ENCODE measurements around the gene NOS1. TPM values are rescaled to one million over a fixed set of nuclear protein-coding genes. Genes with fewer than 3 reads are reported as not detected.

NOS1 gene
- total and polyA plus RNA-seq, 2 of the 8 experiments (the other 6 are each of a cell fraction or from before 2014, with no cell fraction given), result 1.5 to 2.0 TPM

- FAIRE-seq (no peak), DNase-seq (ENCODE audit: low read depth in 1 of 2, low spot score in 2 of 2) (no peak)
- Histone ChIP-seq H4K5ac (ENCODE audit: insufficient read length, low read depth, low read length) (no peak overlapping the region), H2BK120ac (replicated peaks; ENCODE audit: low read depth, low read length) (no peak overlapping the region), H2BK12ac (ENCODE audit: low read depth, low read length) (no peak overlapping the region), H3K36me3 (ENCODE audit: control insufficient read depth in 2 of 4, insufficient read depth in 4 of 4, low read length in 3 of 4) (no peaks in the 10 kb centered on the region), H3K4me1 (replicated peaks in 1 of 4; ENCODE audit: control insufficient read depth in 3 of 4, insufficient read depth in 4 of 4, low read length in 3 of 4) (peaks cover 0 to 2% (median under 1%) of the 10 kb centered on the region in 4 experiments; a peak in 1 of 7 replicates), H2AK5ac (ENCODE audit: low read depth, low read length) (0 out of 2 replicates have a peak overlapping the region, but pooled peaks have one; percentile 48), H2BK15ac (ENCODE audit: low read length) (no peak overlapping the region), H3K4me2 (ENCODE audit: insufficient read depth in 1 of 2, low read depth in 2 of 2, low read length in 2 of 2) (no peak overlapping the region), H3K79me2 (ENCODE audit: control insufficient read depth in 1 of 2, insufficient read depth in 2 of 2, low read length in 2 of 2) (no peaks in the 10 kb centered on the region), H3K56ac (replicated peaks; ENCODE audit: insufficient read length, low read depth, low read length) (no peak overlapping the region), H3K14ac (ENCODE audit: insufficient read length) (no peak overlapping the region), H3K9ac (replicated peaks in 1 of 4; ENCODE audit: extremely low read depth in 1 of 4, low read depth in 3 of 4, low read length in 3 of 4) (no peak overlapping the region), H2BK5ac (ENCODE audit: low read depth, low read length) (no peak overlapping the region), H2AFZ (ENCODE audit: low read length) (no peak overlapping the region), H2BK20ac (ENCODE audit: low read length) (no peak overlapping the region), H3K23me2 (ENCODE audit: low read depth, low read length) (no peaks in the 10 kb centered on the region), H4K91ac (replicated peaks; ENCODE audit: insufficient read length, low read length) (no peak overlapping the region), H3K79me1 (ENCODE audit: low read depth, low read length) (no peaks in the 10 kb centered on the region), H3K18ac (ENCODE audit: extremely low read depth, low read length) (no peak overlapping the region), H4K20me1 (replicated peaks in 1 of 2; ENCODE audit: control insufficient read depth in 1 of 2, insufficient read depth in 2 of 2, low read length in 2 of 2) (no peaks in the 10 kb centered on the region), H3K23ac (ENCODE audit: insufficient read length) (no peak overlapping the region), H3K27me3 (replicated peaks in 1 of 4; ENCODE audit: control insufficient read depth in 3 of 4, extremely low read depth in 1 of 4, insufficient read depth in 3 of 4, low read length in 3 of 4) (no peaks in the 10 kb centered on the region; a peak in 1 of 7 replicates), H3K4me3 (ENCODE audit: extremely low read depth in 1 of 4, insufficient read depth in 2 of 4, low read depth in 3 of 4, low read length in 4 of 4) (no peak overlapping the region), H3K4ac (replicated peaks; ENCODE audit: insufficient read length, low read depth, low read length) (no peak overlapping the region), H4K8ac (ENCODE audit: extremely low read depth, insufficient read depth, low read length) (no peak overlapping the region), H3K27ac (ENCODE audit: low read depth, low read length) (no peak overlapping the region), H3K9me3 (ENCODE audit: insufficient read depth in 2 of 2, low read depth in 1 of 2, low read length in 1 of 2) (no peaks in the 10 kb centered on the region)
- WGBS, 2 experiments (ENCODE audit: extremely low coverage in 1 of 2, insufficient coverage in 1 of 2, insufficient read length in 1 of 2, insufficient replicate concordance in 2 of 2, low coverage in 1 of 2, low lambda C conversion rate in 2 of 2, missing lambda C conversion rate in 1 of 2), result 84% methylated on average over 4 of the region's 4 CpGs; no CpG with 5 or more reads in 1 of the 2 experiments
- POLR2A ChIA-PET (ENCODE audit: partially characterized antibody), result no interaction called here
- CTCF ChIA-PET (ENCODE audit: partially characterized antibody), result interaction anchor here (0.9 to 1.8 kb wide), 3 partner anchors 11 to 507 kb away, joined by 3 to 5 read pairs (median 4); no protein-coding TSS in a partner anchor
Measured at GRCh38 chr12:117342247-117342646, 19.2 kb downstream of the NOS1 start.

All from H1 (cell line).